Gastroesophageal sphincter (tissue), 3 donors: ENCODE measurements around the gene TGFB3.

ENCODE experiments used
- EP300 ChIP-seq: sonication (generic); formaldehyde crosslinking; IDR thresholded peaks from one replicate; pipeline ENCODE4 v1.6.1; 2017; ENCODE audit warnings: antibody characterized with exemption, mild to moderate bottlenecking
- POLR2A ChIP-seq, 2 donors: fragments of 450-650 bp; IDR thresholded peaks; one replicate each; pipeline ENCODE4 v1.6.1; 2017; ENCODE audit warnings: antibody characterized with exemption in 2 of 2, mild to moderate bottlenecking in 2 of 2, moderate library complexity in 1 of 2
- POLR2AphosphoS5 ChIP-seq: sonication (generic); formaldehyde crosslinking; IDR thresholded peaks from one replicate; pipeline ENCODE4 v1.6.1; 2017; ENCODE audit warnings: antibody characterized with exemption
- TF ChIP-seq, protein P1 (sequence below), 4 experiments: fragments of 200-600 bp in 2 of 4; fragments of 450-650 bp in 2 of 4; sonication (generic) in 1 of 4; IDR thresholded peaks; one replicate each; pipeline ENCODE4 v1.5.1; 2017 to 2019; ENCODE audit warnings: antibody characterized with exemption in 4 of 4, mild to moderate bottlenecking in 2 of 4, moderate library complexity in 2 of 4

DNA sequence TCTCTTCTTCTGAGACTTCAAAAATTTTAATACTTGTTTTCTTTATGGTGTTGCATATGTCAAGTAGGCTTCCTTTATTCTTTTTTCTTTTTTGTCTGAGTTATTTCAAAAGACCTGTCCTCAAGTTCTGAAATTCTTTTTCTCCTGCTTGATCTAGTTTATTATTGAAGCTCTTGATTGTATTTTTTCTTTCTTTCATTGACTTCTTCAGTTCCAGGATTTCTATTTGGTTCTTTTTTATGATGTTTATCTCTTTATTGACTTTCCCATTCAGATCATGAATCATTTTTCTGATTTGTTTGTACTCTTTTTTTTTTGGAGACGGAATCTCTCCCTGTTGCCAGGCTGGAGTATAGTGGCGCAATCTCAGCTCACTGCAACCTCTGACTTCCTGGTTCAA is 37.9 kb upstream of the TGFB3 start:
- TF ChIP-seq, protein P1, sequence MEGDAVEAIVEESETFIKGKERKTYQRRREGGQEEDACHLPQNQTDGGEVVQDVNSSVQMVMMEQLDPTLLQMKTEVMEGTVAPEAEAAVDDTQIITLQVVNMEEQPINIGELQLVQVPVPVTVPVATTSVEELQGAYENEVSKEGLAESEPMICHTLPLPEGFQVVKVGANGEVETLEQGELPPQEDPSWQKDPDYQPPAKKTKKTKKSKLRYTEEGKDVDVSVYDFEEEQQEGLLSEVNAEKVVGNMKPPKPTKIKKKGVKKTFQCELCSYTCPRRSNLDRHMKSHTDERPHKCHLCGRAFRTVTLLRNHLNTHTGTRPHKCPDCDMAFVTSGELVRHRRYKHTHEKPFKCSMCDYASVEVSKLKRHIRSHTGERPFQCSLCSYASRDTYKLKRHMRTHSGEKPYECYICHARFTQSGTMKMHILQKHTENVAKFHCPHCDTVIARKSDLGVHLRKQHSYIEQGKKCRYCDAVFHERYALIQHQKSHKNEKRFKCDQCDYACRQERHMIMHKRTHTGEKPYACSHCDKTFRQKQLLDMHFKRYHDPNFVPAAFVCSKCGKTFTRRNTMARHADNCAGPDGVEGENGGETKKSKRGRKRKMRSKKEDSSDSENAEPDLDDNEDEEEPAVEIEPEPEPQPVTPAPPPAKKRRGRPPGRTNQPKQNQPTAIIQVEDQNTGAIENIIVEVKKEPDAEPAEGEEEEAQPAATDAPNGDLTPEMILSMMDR (IDR thresholded peaks at IDR 0.05) = no peak
- TF ChIP-seq POLR2A (IDR thresholded peaks at IDR 0.05) (no peak), EP300 (no peak), POLR2AphosphoS5 (no peak)
